ENCODE measurements around the gene PEAR1.

PEAR1 gene

GRCh38 chr1:156951371-156951770, 57.9 kb downstream of the PEAR1 start:
- no peaks in the 10 kb centered on the region for H3K27me3 ChIP-seq (ENCODE audit: insufficient read depth, poor library complexity, severe bottlenecking)
- no peak overlapping the region for H3K4me3 ChIP-seq (replicated peaks; ENCODE audit: insufficient read depth, low read length)
- no peak for DNase-seq (ENCODE audit: low read depth in 1 of 2, low spot score in 1 of 2)
- H3K27ac ChIP-seq (replicated peaks): no peak overlapping the region
- TF ChIP-seq GABPA (IDR thresholded peaks at IDR 0.05; ENCODE audit: low read depth): no peak
- no peak for TF ChIP-seq REST (IDR thresholded peaks at IDR 0.05; ENCODE audit: insufficient replicate concordance, low read depth)
- TF ChIP-seq CTCF (IDR thresholded peaks at IDR 0.05; ENCODE audit: insufficient read depth, low read length): no peak
- no peak for TF ChIP-seq POLR2AphosphoS5 (IDR thresholded peaks at IDR 0.05; ENCODE audit: low read depth)
- TF ChIP-seq SPI1 (IDR thresholded peaks at IDR 0.05; ENCODE audit: borderline replicate concordance, low read depth): no peak

- H3K27ac ChIP-seq (replicated peaks): no peak overlapping the region
- TF ChIP-seq POLR2AphosphoS5 (IDR thresholded peaks at IDR 0.05; ENCODE audit: low read depth): no peak
- no peak for TF ChIP-seq REST (IDR thresholded peaks at IDR 0.05; ENCODE audit: insufficient replicate concordance, low read depth)
- TF ChIP-seq SPI1 (IDR thresholded peaks at IDR 0.05; ENCODE audit: borderline replicate concordance, low read depth): no peak
- TF ChIP-seq GABPA (IDR thresholded peaks at IDR 0.05; ENCODE audit: low read depth): no peak
- TF ChIP-seq CTCF (IDR thresholded peaks at IDR 0.05; ENCODE audit: insufficient read depth, low read length): no peak
- no peak overlapping the region for H3K4me3 ChIP-seq (replicated peaks; ENCODE audit: insufficient read depth, low read length)
- H3K27me3 ChIP-seq (ENCODE audit: insufficient read depth, poor library complexity, severe bottlenecking): no peaks in the 10 kb centered on the region
- DNase-seq (ENCODE audit: low read depth in 1 of 2, low spot score in 1 of 2): no peak
Observed at GRCh38 chr1:156953571-156953970, 60.1 kb downstream of the PEAR1 start.

GRCh38 chr1:156956333-156956732, 62.8 kb downstream of the PEAR1 start:
- H3K4me3 ChIP-seq (replicated peaks; ENCODE audit: insufficient read depth, low read length): no peak overlapping the region
- no peaks in the 10 kb centered on the region for H3K27me3 ChIP-seq (ENCODE audit: insufficient read depth, poor library complexity, severe bottlenecking)
- TF ChIP-seq SPI1 (IDR thresholded peaks at IDR 0.05; ENCODE audit: borderline replicate concordance, low read depth): no peak
- no peak for TF ChIP-seq GABPA (IDR thresholded peaks at IDR 0.05; ENCODE audit: low read depth)
- H3K27ac ChIP-seq (replicated peaks): no peak overlapping the region
- DNase-seq (ENCODE audit: low read depth in 1 of 2, low spot score in 1 of 2): no peak

- no peak overlapping the region for H3K27ac ChIP-seq (replicated peaks)
- no peak for DNase-seq (ENCODE audit: low read depth in 1 of 2, low spot score in 1 of 2)
- TF ChIP-seq CTCF (IDR thresholded peaks at IDR 0.05; ENCODE audit: insufficient read depth, low read length) (no peak), SPI1 (IDR thresholded peaks at IDR 0.05; ENCODE audit: borderline replicate concordance, low read depth) (no peak), POLR2AphosphoS5 (IDR thresholded peaks at IDR 0.05; ENCODE audit: low read depth) (no peak), REST (IDR thresholded peaks at IDR 0.05; ENCODE audit: insufficient replicate concordance, low read depth) (no peak), GABPA (IDR thresholded peaks at IDR 0.05; ENCODE audit: low read depth) (no peak)
- no peak overlapping the region for H3K4me3 ChIP-seq (replicated peaks; ENCODE audit: insufficient read depth, low read length)
- H3K27me3 ChIP-seq (ENCODE audit: insufficient read depth, poor library complexity, severe bottlenecking): no peaks in the 10 kb centered on the region
Observed at GRCh38 chr1:156957634-156958033, 64.1 kb downstream of the PEAR1 start.
